ENCODE measurements around the gene TAGLN3. TPM values are rescaled to one million over a fixed set of nuclear protein-coding genes. Genes with fewer than 3 reads are reported as not detected.
A peak's percentile ranks its signal among the peaks of the same experiment; 100 is the strongest.

The TAGLN3 gene
- total RNA-seq, 1 donor from 2014 or later, result 0.60 TPM

DNA sequence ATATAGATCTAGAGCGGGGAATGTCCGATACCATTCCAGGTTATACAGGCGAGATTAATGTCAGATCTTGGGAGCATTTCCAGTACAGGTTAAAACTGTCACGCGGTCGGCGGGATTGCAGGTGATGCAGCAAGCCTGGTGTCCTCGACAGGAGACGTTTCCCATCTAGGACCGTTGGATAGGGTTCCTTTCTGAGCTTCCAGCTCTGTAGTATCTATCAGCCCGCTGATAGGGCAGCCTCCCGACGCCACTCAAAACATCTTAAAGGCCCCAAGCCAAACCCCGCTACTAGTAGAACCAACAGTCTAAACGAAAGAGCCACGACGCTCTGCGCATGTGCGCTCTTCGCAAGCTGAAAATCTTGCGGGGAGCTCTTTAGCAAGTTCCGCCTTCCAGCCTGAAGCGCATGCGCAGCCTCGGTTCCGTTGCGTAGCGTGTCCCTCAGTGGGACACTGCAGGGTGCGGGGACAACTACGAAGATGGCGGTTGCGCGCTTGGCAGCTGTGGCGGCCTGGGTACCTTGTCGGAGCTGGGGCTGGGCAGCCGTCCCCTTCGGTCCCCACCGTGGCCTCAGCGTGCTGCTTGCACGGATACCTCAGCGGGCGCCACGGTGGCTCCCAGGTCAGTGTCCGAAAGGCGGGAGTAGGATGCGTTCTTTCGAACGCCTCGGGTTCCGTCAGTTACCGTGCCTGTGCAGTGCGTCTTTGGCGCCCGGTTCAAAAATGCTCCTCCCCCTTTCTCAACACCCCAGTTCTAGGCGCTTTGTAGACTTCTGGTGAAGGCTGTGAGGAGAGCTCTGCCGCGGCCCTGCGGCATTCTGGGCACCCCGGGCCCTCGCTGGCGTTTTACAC is 19.9 kb upstream of the TAGLN3 start, which contains the start of gene ABHD10:
Gene ABHD10 (plus strand): TSS at position 444 of the 851 bp plus-strand sequence. CDS start 36 bp downstream, at position 480.
- H3K27me3 Mint-ChIP-seq (ENCODE audit: low read depth), result no peaks in the 10 kb centered on the region
- TF ChIP-seq, protein P1, sequence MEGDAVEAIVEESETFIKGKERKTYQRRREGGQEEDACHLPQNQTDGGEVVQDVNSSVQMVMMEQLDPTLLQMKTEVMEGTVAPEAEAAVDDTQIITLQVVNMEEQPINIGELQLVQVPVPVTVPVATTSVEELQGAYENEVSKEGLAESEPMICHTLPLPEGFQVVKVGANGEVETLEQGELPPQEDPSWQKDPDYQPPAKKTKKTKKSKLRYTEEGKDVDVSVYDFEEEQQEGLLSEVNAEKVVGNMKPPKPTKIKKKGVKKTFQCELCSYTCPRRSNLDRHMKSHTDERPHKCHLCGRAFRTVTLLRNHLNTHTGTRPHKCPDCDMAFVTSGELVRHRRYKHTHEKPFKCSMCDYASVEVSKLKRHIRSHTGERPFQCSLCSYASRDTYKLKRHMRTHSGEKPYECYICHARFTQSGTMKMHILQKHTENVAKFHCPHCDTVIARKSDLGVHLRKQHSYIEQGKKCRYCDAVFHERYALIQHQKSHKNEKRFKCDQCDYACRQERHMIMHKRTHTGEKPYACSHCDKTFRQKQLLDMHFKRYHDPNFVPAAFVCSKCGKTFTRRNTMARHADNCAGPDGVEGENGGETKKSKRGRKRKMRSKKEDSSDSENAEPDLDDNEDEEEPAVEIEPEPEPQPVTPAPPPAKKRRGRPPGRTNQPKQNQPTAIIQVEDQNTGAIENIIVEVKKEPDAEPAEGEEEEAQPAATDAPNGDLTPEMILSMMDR (IDR thresholded peaks at IDR 0.05; ENCODE audit: unreplicated experiment), result no peak
- peak within 1 kb of the TSS; percentile 92 for H3K4me3 Mint-ChIP-seq
- H3K36me3 Mint-ChIP-seq, result peaks cover under 1% of the 10 kb centered on the region
- peak; percentile 90 to 93 for DNase-seq (ENCODE audit: low spot score in 2 of 2, unreplicated experiment in 2 of 2)
- H3K9me3 Mint-ChIP-seq, result no peaks in the 10 kb centered on the region
- H3K4me1 Mint-ChIP-seq, result peaks cover 27% of the 10 kb centered on the region
- peak within 1 kb of the TSS; percentile 75 for H3K27ac Mint-ChIP-seq

DNA sequence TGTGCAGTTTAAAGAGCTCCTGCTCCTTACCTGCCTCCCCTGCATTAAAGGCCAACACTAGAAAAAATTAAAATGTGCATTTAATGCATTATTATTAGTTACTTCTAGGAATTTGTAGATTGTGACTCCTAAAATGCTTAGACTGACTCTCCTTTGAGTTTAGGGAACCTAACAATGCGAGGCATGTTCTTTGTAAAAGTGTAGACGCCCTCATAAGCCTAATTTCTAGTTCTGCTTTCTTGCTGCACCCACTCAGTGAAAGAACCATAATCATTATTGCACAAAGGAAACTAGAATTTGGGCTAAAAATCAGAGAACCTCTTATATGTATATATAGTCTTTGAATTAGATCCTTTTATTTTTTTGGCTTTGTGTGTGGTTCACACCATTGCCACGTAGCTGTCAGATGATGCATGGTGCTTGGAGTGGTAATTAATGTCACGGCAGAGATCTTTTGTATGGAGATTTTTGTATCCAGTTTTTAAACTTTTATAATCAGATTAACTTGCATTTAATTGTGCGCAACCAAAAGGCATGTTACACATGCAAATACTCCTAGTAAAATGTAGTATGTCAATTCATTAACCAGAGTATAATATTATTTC is 19.2 kb upstream of the TAGLN3 start:
- H3K27ac Mint-ChIP-seq, result peak overlapping the region; percentile 75
- peaks cover 27% of the 10 kb centered on the region for H3K4me1 Mint-ChIP-seq
- H3K4me3 Mint-ChIP-seq, result peak overlapping the region; percentile 92
- no peaks in the 10 kb centered on the region for H3K9me3 Mint-ChIP-seq
- H3K36me3 Mint-ChIP-seq, result peaks cover 2% of the 10 kb centered on the region
- TF ChIP-seq, protein P1 (IDR thresholded peaks at IDR 0.05; ENCODE audit: unreplicated experiment), result no peak
- DNase-seq (ENCODE audit: low spot score in 2 of 2, unreplicated experiment in 2 of 2), result no peak
- no peaks in the 10 kb centered on the region for H3K27me3 Mint-ChIP-seq (ENCODE audit: low read depth)

DNA sequence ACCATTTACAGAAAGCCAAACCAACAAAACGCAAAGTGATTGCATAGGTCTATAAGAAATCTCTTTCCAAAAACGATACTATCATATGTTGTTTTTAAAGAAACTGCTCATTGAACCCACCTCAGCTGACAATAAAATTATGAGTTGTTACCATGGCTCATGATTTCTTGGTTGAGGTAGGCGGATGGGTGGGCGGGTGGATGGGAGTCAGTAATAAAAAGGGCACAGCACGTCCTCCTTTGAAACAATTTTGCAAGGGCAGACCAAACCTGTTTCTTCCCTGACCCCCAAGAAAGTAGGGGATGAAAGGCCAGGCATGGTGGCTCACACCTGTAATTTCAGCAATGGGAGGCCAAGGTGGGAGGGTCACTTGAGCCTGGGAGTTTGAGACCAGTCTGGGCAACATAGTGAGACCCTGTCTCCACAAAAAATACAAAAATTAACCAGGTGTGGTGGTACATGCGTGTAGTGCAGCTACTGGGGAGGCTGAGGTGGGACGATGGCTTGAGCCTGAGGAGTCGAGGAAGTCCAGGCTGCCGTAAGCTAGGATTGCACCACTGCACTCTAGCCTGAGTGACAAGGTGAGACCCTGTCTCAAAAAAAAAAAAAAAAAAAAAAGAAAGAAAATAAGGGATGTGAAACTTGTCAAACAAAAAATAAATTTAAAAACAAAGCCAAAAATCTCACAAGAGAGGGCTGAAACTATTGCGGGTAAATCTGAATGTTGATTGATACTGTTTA is 17.8 kb upstream of the TAGLN3 start:
- Mint-ChIP-seq H3K36me3 (peaks cover 8% of the 10 kb centered on the region), H3K9me3 (no peaks in the 10 kb centered on the region), H3K4me3 (peak overlapping the region; percentile 92)

DNA sequence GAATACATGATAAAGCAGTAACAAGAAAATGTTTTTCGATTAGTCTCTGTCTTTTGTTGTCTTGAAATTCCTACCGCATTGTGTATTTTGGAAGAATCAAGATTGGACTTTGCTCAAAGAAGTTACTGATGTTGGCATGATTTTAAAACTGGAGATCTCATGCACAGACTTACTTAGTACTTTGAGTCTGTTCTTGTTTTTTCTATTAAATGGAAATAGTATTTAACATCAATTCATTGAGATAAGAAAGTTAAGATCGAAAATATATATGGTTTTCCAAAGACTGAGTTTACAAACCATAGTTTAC is 17.3 kb upstream of the TAGLN3 start:
- no peaks in the 10 kb centered on the region for H3K27me3 Mint-ChIP-seq (ENCODE audit: low read depth)
- no peaks in the 10 kb centered on the region for H3K9me3 Mint-ChIP-seq
- peak overlapping the region; percentile 5 for H3K4me3 Mint-ChIP-seq
- peaks cover 8% of the 10 kb centered on the region for H3K36me3 Mint-ChIP-seq
- TF ChIP-seq, protein P1 (IDR thresholded peaks at IDR 0.05; ENCODE audit: unreplicated experiment), result no peak
- DNase-seq (ENCODE audit: low spot score in 2 of 2, unreplicated experiment in 2 of 2), result no peak
- peaks cover 27% of the 10 kb centered on the region for H3K4me1 Mint-ChIP-seq
- H3K27ac Mint-ChIP-seq, result no peak overlapping the region

More for the DNA sequence above, 17.8 kb upstream of the TAGLN3 start:
- H3K27me3 Mint-ChIP-seq (ENCODE audit: low read depth), result no peaks in the 10 kb centered on the region
- H3K4me1 Mint-ChIP-seq, result peaks cover 27% of the 10 kb centered on the region
- H3K27ac Mint-ChIP-seq, result no peak overlapping the region
- TF ChIP-seq, protein P1 (IDR thresholded peaks at IDR 0.05; ENCODE audit: unreplicated experiment), result no peak
- DNase-seq (ENCODE audit: low spot score in 2 of 2, unreplicated experiment in 2 of 2), result no peak

DNA sequence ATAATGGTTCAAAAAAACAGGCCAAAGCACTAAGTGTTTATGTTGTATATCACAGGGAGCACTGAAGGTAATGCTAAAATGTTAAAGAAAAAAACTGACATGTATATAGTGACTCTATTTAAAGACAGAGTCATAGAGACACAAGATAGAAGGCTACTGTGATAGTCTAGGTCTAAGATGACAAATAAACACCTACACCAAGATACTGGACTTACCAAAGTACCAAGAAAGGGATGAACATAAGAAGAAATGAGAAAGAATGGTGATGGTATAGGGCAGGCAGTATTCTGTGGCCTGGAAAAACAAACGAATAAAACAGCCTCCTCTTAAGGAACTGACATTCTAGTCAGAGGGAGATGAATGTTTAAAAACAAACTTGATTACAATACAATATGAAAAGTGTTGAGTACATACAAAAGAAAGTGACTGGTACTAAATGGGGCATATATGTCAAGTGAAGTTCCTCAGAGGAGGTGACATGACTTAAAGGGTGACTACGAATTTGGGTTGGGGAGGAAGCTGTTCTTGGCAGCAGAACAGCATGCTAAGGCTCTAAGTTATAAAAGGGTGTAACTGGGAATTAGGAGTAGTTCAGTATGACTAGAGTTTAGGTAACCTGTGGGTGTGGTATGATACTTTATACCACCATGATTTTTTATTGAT is 14.0 kb upstream of the TAGLN3 start:
- Mint-ChIP-seq H3K27ac (no peak overlapping the region), H3K9me3 (no peaks in the 10 kb centered on the region), H3K27me3 (ENCODE audit: low read depth) (no peaks in the 10 kb centered on the region), H3K4me3 (no peak overlapping the region), H3K36me3 (peaks cover 19% of the 10 kb centered on the region), H3K4me1 (peaks cover 21% of the 10 kb centered on the region)
- TF ChIP-seq, protein P1 (IDR thresholded peaks at IDR 0.05; ENCODE audit: unreplicated experiment), result no peak
- no peak for DNase-seq (ENCODE audit: low spot score in 2 of 2, unreplicated experiment in 2 of 2)

All from mesothelial cell of epicardium (in vitro differentiated cells).